Cerebellar cortex (tissue), 1 donor: Measurements from ENCODE around the gene RNF126.
"Not testable (repeated sequence)": the region's sequence is repeated elsewhere in the genome, so short reads cannot be mapped to it uniquely, and the experiment has no call there.

Experiments
- DNase-seq: peaks from one replicate; pipeline ENCODE4 v3.0.0-alpha.2; 2015; ENCODE audit warnings: low spot score

The RNF126 gene

GRCh38 chr19:686589-687297 lies 23.7 kb upstream of the RNF126 start:
- DNase-seq: no peak

- no peak for DNase-seq
Measured at GRCh38 chr19:685454-685931, 22.5 kb upstream of the RNF126 start.

GRCh38 chr19:682678-683320 lies 19.8 kb upstream of the RNF126 start:
- DNase-seq: no peak

- no peak for DNase-seq
Measured at GRCh38 chr19:681029-682019, 18.3 kb upstream of the RNF126 start.

- DNase-seq: peak; percentile 98
Measured at GRCh38 chr19:680287-681028, 17.4 kb upstream of the RNF126 start.

GRCh38 chr19:679418-680286 lies 16.6 kb upstream of the RNF126 start:
- no peak for DNase-seq

- no peak for DNase-seq
Measured at GRCh38 chr19:678791-679388, 15.9 kb upstream of the RNF126 start.

GRCh38 chr19:677601-678436 lies 14.8 kb upstream of the RNF126 start:
- no peak for DNase-seq

- DNase-seq: no peak
Measured at GRCh38 chr19:677201-677600, 14.2 kb upstream of the RNF126 start.

GRCh38 chr19:676339-677105 lies 13.5 kb upstream of the RNF126 start, which contains the start of gene FSTL3:
FSTL3 (plus strand) TSS chr19:676392; CDS start chr19:676424, 32 bp downstream.
- DNase-seq: no peak

- no peak for DNase-seq
Measured at GRCh38 chr19:676007-676338, 13.0 kb upstream of the RNF126 start.

- no peak for DNase-seq
Measured at GRCh38 chr19:674282-675151, 11.5 kb upstream of the RNF126 start.

GRCh38 chr19:670609-671075 lies 7.6 kb upstream of the RNF126 start:
- DNase-seq: no peak

- not testable (repeated sequence) for DNase-seq
Measured at GRCh38 chr19:668675-669434, 5.8 kb upstream of the RNF126 start.

- DNase-seq: not testable (repeated sequence)
Measured at GRCh38 chr19:666985-667573, 4.1 kb upstream of the RNF126 start.

GRCh38 chr19:664913-665443 lies 2.0 kb upstream of the RNF126 start:
- DNase-seq: peak; percentile 81
